Measurements from ENCODE around the gene EML4. TPM values are rescaled to one million over a fixed set of nuclear protein-coding genes. Genes with fewer than 3 reads are reported as not detected.
A peak's percentile ranks its signal among the peaks of the same experiment; 100 is the strongest.

Gene EML4
- total and polyA plus RNA-seq, 9 of the 15 experiments (the other 6 are each of a cell fraction or from before 2014, with no cell fraction given): 14.7 to 48.3 (median 36.5) TPM

GRCh38 chr2:42196403-42197267, 27.5 kb downstream of the EML4 start (continued):
- peak; percentile 76 for TF ChIP-seq ZNF395 (CRISPR knock-in tag; IDR thresholded peaks at IDR 0.05)
- no peak for TF ChIP-seq ZNF41 (CRISPR knock-in tag; conservative IDR thresholded peaks at IDR 0.05)
- no peak for TF ChIP-seq HLTF (IDR thresholded peaks at IDR 0.05)
- TF ChIP-seq SIN3B (IDR thresholded peaks at IDR 0.05; ENCODE audit: low read depth): no peak
- no peak for TF ChIP-seq ZC3H11A (IDR thresholded peaks at IDR 0.05; ENCODE audit: low read depth, low read length)
- TF ChIP-seq XRCC4 (IDR thresholded peaks at IDR 0.05; ENCODE audit: extremely low read depth, insufficient read depth, insufficient read length): no peak
- no peak for TF ChIP-seq E2F6 (IDR thresholded peaks at IDR 0.05; ENCODE audit: borderline replicate concordance in 1 of 2, extremely low read depth in 1 of 2, insufficient read depth in 1 of 2, insufficient read length in 1 of 2, low read depth in 1 of 2, low read length in 1 of 2, poor library complexity in 1 of 2, severe bottlenecking in 1 of 2)
- no peak for TF ChIP-seq CHD1 (IDR thresholded peaks at IDR 0.05; ENCODE audit: low read length)
- no peak for TF ChIP-seq ZNF507 (tag; conservative IDR thresholded peaks at IDR 0.05)
- TF ChIP-seq SNAPC5 (CRISPR knock-in tag; IDR thresholded peaks at IDR 0.05): no peak
- TF ChIP-seq RFX7 (CRISPR knock-in tag; IDR thresholded peaks at IDR 0.05): no peak
- no peak for TF ChIP-seq ZNF445 (CRISPR knock-in tag; IDR thresholded peaks at IDR 0.05; ENCODE audit: low read depth)
- TF ChIP-seq FUS (optimal IDR thresholded peaks at IDR 0.05; ENCODE audit: low read depth, low read length): no peak
- no peak for TF ChIP-seq NFE2L1 (tag; IDR thresholded peaks at IDR 0.05; ENCODE audit: borderline replicate concordance, low read depth)
- no peak; a peak in 1 of 4 replicates for TF ChIP-seq TBL1XR1 (IDR thresholded peaks at IDR 0.05; ENCODE audit: low read length in 2 of 2)
- TF ChIP-seq ZNF518B (CRISPR knock-in tag; IDR thresholded peaks at IDR 0.05): no peak
- TF ChIP-seq BHLHE40 (IDR thresholded peaks at IDR 0.05; ENCODE audit: low read length): 0 out of 2 replicates have a peak, but pooled peaks have one; percentile 3
- TF ChIP-seq NONO (IDR thresholded peaks at IDR 0.05; ENCODE audit: low read depth in 2 of 2, low read length in 1 of 2): no peak
- TF ChIP-seq HEY1 (CRISPR knock-in tag; IDR thresholded peaks at IDR 0.05; ENCODE audit: borderline replicate concordance): no peak
